ENCODE measurements around the gene TTYH1.
A peak's percentile ranks its signal among the peaks of the same experiment; 100 is the strongest.

The TTYH1 gene

DNA sequence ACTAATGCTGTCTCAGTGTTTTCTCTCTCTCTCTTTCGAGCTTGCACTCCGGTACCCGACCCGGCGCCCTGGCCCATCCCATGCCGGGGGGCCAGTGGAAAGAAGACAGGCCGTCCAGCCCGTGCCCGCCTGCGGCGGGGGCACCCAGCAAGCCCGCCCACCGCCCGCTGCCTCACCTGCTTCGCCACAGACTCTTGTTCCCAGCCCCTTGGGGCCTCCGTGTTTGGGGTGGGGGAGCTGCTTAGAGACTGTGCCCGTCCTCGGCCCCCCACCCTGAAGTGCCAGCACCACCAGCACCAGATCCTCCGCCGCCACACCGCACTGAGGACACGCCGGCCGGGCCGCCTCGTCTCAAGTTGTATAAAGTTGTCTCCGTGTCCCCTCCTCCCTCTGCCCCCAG is 45.9 kb downstream of the TTYH1 start:
- TF ChIP-seq ARNT (IDR thresholded peaks at IDR 0.05) (no peak), SUZ12 (IDR thresholded peaks at IDR 0.05) (no peak), SP1 (IDR thresholded peaks at IDR 0.05) (no peak), FOXA1 (IDR thresholded peaks at IDR 0.05) (no peak), TARDBP (IDR thresholded peaks at IDR 0.05) (no peak), L3MBTL2 (conservative IDR thresholded peaks at IDR 0.05) (no peak), NFRKB (IDR thresholded peaks at IDR 0.05) (no peak), LEF1 (IDR thresholded peaks at IDR 0.05; ENCODE audit: borderline replicate concordance) (no peak), HDGF (IDR thresholded peaks at IDR 0.05; ENCODE audit: borderline replicate concordance) (no peak), FOXM1 (IDR thresholded peaks at IDR 0.05; ENCODE audit: borderline replicate concordance) (no peak), CTBP1 (IDR thresholded peaks at IDR 0.05; ENCODE audit: borderline replicate concordance) (no peak), BHLHE40 (IDR thresholded peaks at IDR 0.05; ENCODE audit: borderline replicate concordance) (no peak), FOXK2 (IDR thresholded peaks at IDR 0.05) (no peak), ELF4 (IDR thresholded peaks at IDR 0.05) (no peak), ZNF384 (IDR thresholded peaks at IDR 0.05) (no peak)
- TF ChIP-seq, protein P1, sequence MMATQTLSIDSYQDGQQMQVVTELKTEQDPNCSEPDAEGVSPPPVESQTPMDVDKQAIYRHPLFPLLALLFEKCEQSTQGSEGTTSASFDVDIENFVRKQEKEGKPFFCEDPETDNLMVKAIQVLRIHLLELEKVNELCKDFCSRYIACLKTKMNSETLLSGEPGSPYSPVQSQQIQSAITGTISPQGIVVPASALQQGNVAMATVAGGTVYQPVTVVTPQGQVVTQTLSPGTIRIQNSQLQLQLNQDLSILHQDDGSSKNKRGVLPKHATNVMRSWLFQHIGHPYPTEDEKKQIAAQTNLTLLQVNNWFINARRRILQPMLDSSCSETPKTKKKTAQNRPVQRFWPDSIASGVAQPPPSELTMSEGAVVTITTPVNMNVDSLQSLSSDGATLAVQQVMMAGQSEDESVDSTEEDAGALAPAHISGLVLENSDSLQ (IDR thresholded peaks at IDR 0.05), result no peak
- CTCF ChIA-PET, result no interaction called here
- DNase-seq (ENCODE audit: extremely low spot score), result no peak
- POLR2A ChIA-PET, result interaction anchor here (1.6 to 6.5 kb wide), 2 partner anchors 12 to 31 kb away, joined by 4 to 97 read pairs; partner anchors contain the start of gene LENG8

DNA sequence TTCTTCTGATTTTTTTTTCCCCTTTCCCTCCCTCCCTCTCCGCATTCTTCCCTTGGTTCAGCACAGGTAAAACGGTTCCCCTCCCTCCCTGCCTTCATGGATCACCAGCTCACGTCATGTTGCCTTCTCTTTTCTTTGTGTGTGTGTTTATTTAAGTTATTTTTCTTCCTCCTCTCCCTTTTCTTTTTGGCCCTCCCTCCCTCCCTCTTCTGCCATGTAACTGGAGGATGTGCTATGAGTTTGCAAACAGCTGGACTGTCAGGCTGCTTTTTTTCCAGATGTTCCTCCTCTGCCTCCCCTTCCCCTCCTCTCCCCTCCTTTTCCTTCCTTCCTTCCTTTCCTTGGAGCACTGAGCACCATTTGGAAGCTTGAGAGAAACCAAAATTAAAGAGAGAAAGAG is 46.3 kb downstream of the TTYH1 start:
- TF ChIP-seq, protein P1 (IDR thresholded peaks at IDR 0.05), result no peak
- TF ChIP-seq SUZ12 (IDR thresholded peaks at IDR 0.05) (no peak), HDGF (IDR thresholded peaks at IDR 0.05; ENCODE audit: borderline replicate concordance) (no peak), TARDBP (IDR thresholded peaks at IDR 0.05) (no peak), NFRKB (IDR thresholded peaks at IDR 0.05) (no peak), ELF4 (IDR thresholded peaks at IDR 0.05) (no peak), ZNF384 (IDR thresholded peaks at IDR 0.05) (no peak)
- CTCF ChIA-PET, result no interaction called here
- POLR2A ChIA-PET, result interaction anchor here (1.3 to 6.5 kb wide), 3 partner anchors 8 to 31 kb away, joined by 4 to 97 read pairs (median 5); partner anchors contain the start of gene LENG8
- DNase-seq (ENCODE audit: extremely low spot score), result no peak

DNA sequence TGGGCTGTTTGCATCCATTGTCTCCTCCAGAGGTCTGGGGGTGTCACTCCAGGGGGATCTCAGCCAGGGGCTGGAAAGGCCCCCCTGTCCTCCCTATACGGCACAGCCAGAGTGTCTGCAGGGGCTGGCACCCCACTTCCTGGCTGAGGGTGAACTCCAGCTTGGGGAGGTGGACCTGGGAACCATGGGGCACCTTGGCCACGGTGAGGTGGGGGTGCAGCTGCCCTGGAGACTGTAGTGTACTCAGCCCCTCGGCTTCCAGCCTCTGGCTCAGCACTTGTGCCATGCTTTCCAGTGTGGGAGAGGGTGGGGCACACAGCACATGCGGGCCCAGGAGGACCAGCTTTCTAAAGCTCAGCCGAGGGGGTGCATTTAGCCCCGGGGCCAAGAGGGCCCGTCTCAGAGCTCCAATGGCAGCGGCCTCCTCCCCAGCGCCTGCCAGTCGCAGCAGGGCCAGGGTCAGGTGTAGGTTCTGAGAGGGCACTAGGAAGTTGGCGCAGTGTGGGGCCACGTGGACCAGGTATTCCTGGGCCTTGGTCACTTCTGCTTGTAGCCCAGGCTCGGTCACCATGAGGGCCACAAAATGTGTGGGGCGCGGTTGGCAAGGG is 46.9 kb downstream of the TTYH1 start:
- DNase-seq (ENCODE audit: extremely low spot score), result no peak
- ChIA-PET POLR2A (interaction anchor here (1.0 to 6.5 kb wide), 5 partner anchors 9 to 34 kb away, joined by 3 to 97 read pairs (median 4); partner anchors contain the start of gene LENG8), CTCF (no interaction called here)
- TF ChIP-seq TARDBP (IDR thresholded peaks at IDR 0.05) (no peak), SUZ12 (IDR thresholded peaks at IDR 0.05) (no peak), BHLHE40 (IDR thresholded peaks at IDR 0.05; ENCODE audit: borderline replicate concordance) (no peak), HDGF (IDR thresholded peaks at IDR 0.05; ENCODE audit: borderline replicate concordance) (no peak), NFRKB (IDR thresholded peaks at IDR 0.05) (no peak), ELF4 (IDR thresholded peaks at IDR 0.05) (no peak), LEF1 (IDR thresholded peaks at IDR 0.05; ENCODE audit: borderline replicate concordance) (no peak), FOXK2 (IDR thresholded peaks at IDR 0.05) (no peak), ZNF384 (IDR thresholded peaks at IDR 0.05) (no peak), FOXM1 (IDR thresholded peaks at IDR 0.05; ENCODE audit: borderline replicate concordance) (no peak), CTBP1 (IDR thresholded peaks at IDR 0.05; ENCODE audit: borderline replicate concordance) (no peak), FOXA1 (IDR thresholded peaks at IDR 0.05) (no peak), L3MBTL2 (conservative IDR thresholded peaks at IDR 0.05) (no peak), SP1 (IDR thresholded peaks at IDR 0.05) (no peak), ARNT (IDR thresholded peaks at IDR 0.05) (no peak)
- TF ChIP-seq, protein P1 (IDR thresholded peaks at IDR 0.05), result no peak

DNA sequence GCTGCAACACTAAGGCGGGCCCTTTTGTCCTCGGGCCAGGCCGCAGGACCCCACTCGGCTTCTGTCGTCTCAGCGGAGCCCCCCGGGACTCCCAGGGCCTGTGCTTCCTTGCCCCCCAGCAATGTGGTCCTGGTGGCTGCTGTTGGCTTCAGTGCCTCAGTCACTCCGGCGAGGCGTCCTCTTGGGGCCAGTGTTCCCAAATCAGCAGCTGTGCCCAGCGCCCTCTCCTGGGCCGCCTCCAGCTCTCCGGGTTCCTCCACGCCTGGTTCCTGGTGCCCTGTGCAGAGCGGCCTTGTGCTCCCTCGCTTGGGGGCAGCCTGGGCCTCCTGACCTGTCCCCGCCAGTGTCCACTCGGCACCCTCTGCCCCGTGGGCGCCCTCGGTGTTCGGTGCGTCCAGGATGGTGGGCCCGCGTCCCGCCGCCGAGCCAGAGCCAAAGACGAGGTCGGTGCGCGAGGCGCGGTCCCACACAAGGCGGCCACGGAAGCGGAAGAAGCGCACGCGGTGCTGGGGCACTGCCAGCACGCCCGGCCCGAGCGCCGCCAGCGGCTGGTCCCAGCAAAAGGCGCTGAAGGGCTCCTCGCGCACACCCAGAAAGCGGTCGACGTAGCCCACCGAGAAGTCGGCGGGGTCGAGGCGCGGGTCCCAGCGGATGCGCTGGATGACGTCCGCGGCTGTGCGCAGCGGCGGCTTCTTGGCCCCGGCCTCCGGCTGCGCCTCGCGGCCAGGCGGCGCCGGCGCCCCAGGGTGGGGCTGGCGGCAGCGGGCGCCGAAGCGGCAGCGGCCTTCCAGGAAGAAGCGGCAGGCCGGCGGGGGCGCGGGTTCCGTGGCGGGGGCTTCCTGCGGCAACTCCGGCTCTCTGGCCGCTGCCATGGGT is 47.6 kb downstream of the TTYH1 start:
- ChIA-PET CTCF (interaction anchor here (0.6 kb wide), 1 partner anchor 138 kb away, joined by 3 read pairs; no protein-coding TSS in a partner anchor), POLR2A (interaction anchor here (0.6 to 6.5 kb wide), 9 partner anchors 8 to 35 kb away, joined by 3 to 97 read pairs (median 4); partner anchors contain the start of gene LENG8)
- TF ChIP-seq FOXK2 (IDR thresholded peaks at IDR 0.05) (no peak), LEF1 (IDR thresholded peaks at IDR 0.05; ENCODE audit: borderline replicate concordance) (peak; percentile 74; the same call in 1 of the 2 replicates), CTBP1 (IDR thresholded peaks at IDR 0.05; ENCODE audit: borderline replicate concordance) (no peak), L3MBTL2 (conservative IDR thresholded peaks at IDR 0.05) (peak; percentile 39), BHLHE40 (IDR thresholded peaks at IDR 0.05; ENCODE audit: borderline replicate concordance) (no peak), TARDBP (IDR thresholded peaks at IDR 0.05) (no peak), SP1 (IDR thresholded peaks at IDR 0.05) (no peak), ELF4 (IDR thresholded peaks at IDR 0.05) (no peak), FOXM1 (IDR thresholded peaks at IDR 0.05; ENCODE audit: borderline replicate concordance) (no peak), SUZ12 (IDR thresholded peaks at IDR 0.05) (no peak), NFRKB (IDR thresholded peaks at IDR 0.05) (no peak), ARNT (IDR thresholded peaks at IDR 0.05) (no peak), FOXA1 (IDR thresholded peaks at IDR 0.05) (no peak)
- no peak for DNase-seq (ENCODE audit: extremely low spot score)

DNA sequence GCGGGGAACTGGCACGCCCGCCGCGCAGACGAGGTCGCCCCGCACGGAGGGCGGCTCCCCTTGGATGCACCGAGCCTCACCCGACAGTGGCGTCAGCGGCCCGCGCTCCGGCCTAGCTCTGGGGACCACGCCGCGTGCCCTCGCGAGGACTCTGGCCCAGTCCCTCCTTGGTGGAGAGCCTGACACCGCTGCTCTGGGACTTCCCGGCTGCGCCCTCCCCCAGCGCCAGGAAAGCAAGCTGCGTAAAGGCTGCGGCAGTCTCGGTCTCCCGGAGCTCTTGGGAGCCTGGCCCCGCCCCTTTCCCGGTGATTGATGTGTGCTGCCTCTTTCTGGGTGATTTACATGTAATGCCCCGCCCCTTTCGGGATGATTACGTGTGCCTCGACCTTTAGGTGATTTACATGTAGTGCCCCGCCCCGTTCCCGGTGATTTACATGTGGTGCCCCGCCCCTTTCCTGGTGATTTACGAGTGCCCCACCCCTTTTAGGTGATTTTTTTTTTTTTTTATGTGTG is 48.3 kb downstream of the TTYH1 start, which contains the start of gene LENG9:
Gene LENG9, minus strand, starts transcription at position 248 of the 513 bp plus-strand sequence. CDS start 252 bp downstream, outside the sequence.
- ChIA-PET POLR2A (interaction anchor here (0.6 to 6.5 kb wide), 6 partner anchors 9 to 262 kb away, joined by 3 to 97 read pairs (median 4); partner anchors contain the start of genes CDC42EP5 and LENG8), CTCF (interaction anchor here (0.6 to 0.7 kb wide), 3 partner anchors 15 to 139 kb away, joined by 3 to 5 read pairs (median 4); partner anchors contain the start of gene LENG8)
- TF ChIP-seq L3MBTL2 (conservative IDR thresholded peaks at IDR 0.05) (peak; percentile 56), HDGF (IDR thresholded peaks at IDR 0.05; ENCODE audit: borderline replicate concordance) (no peak), ZNF384 (IDR thresholded peaks at IDR 0.05) (peak; percentile 98; the same call in 1 of the 2 replicates)
- peak; percentile 91 for DNase-seq (ENCODE audit: extremely low spot score)

All from HEK293T (cell line).